Fibroblast of lung (primary cell): ENCODE results near the gene PC. TPM values are rescaled to one million over a fixed set of nuclear protein-coding genes. Genes with fewer than 3 reads are reported as not detected.

Experiments used
- DNase-seq, 2 donors: peaks; one replicate each; pipeline versions ENCODE4 v3.0.0 to v3.0.0-alpha.2; 2010; ENCODE audit warnings: low read depth in 2 of 2
- H2AFZ ChIP-seq: 2 replicates; pipeline ENCODE4 v1.5.1; 2012; ENCODE audit warnings: low read length, control low read depth, inconsistent platforms
- H3K27ac ChIP-seq: 2 replicates; pipeline ENCODE4 v1.5.1; 2011; ENCODE audit warnings: low read length, control low read depth; ENCODE audit not compliant: insufficient read depth
- H3K27me3 ChIP-seq: 2 replicates; pipeline ENCODE4 v1.5.1; 2011; ENCODE audit warnings: mild to moderate bottlenecking, low read length; ENCODE audit not compliant: control insufficient read depth, insufficient read depth
- H3K36me3 ChIP-seq: 2 replicates; pipeline ENCODE4 v1.5.1; 2011; ENCODE audit warnings: low read length; ENCODE audit not compliant: control insufficient read depth, insufficient read depth
- H3K4me1 ChIP-seq: 2 replicates; pipeline ENCODE4 v1.5.1; 2011; ENCODE audit warnings: low read length; ENCODE audit not compliant: control insufficient read depth, insufficient read depth; ENCODE audit errors: extremely low read depth
- H3K4me2 ChIP-seq: 2 replicates; pipeline ENCODE4 v1.5.1; 2011; ENCODE audit warnings: low read length, control low read depth; ENCODE audit not compliant: insufficient read depth; ENCODE audit errors: extremely low read depth
- H3K4me3 ChIP-seq, 4 experiments: fragments of 200-600 bp in 1 of 4; sonication (generic) in 1 of 4; replicated peaks in 1 of 4; 2 replicates each; pipeline ENCODE4 v1.5.1; 2011 to 2016; ENCODE audit warnings: low read length in 4 of 4, low read depth in 3 of 4, mild to moderate bottlenecking in 3 of 4, control low read depth in 2 of 4, inconsistent platforms in 1 of 4, mixed read lengths in 1 of 4; ENCODE audit not compliant: insufficient read depth in 1 of 4; ENCODE audit errors: control extremely low read depth in 1 of 4
- H3K79me2 ChIP-seq: 2 replicates; pipeline ENCODE4 v1.5.1; 2012; ENCODE audit warnings: mild to moderate bottlenecking, low read length, inconsistent platforms; ENCODE audit not compliant: control insufficient read depth, insufficient read depth
- H3K9ac ChIP-seq: 2 replicates; pipeline ENCODE4 v1.5.1; 2011; ENCODE audit warnings: mild to moderate bottlenecking, low read length, control low read depth; ENCODE audit not compliant: insufficient read depth
- H3K9me3 ChIP-seq: 2 replicates; pipeline ENCODE4 v1.5.1; 2012; ENCODE audit warnings: low read depth, low read length; ENCODE audit not compliant: control insufficient read depth, insufficient read depth
- H4K20me1 ChIP-seq: 2 replicates; pipeline ENCODE4 v1.5.1; 2011; ENCODE audit warnings: low read length; ENCODE audit not compliant: control insufficient read depth, insufficient read depth; ENCODE audit errors: extremely low read depth
- CTCF ChIP-seq, 2 donors: IDR thresholded peaks in 1 of 2; conservative IDR thresholded peaks in 1 of 2; 1 replicate in 1 of 2; 2 replicates in 1 of 2; pipeline ENCODE4 v1.5.1; 2011 to 2012; ENCODE audit warnings: low read length in 2 of 2, control low read depth in 1 of 2, inconsistent platforms in 1 of 2, low read depth in 1 of 2, mild to moderate bottlenecking in 1 of 2
- EZH2 ChIP-seq: IDR thresholded peaks from 2 replicates; pipeline ENCODE4 v1.5.1; 2012; ENCODE audit warnings: low read length, control low read depth, mild to moderate bottlenecking; ENCODE audit errors: missing control alignments
- polyA plus RNA-seq, 2 donors: library from polyadenylated mRNA; depleted of rRNA in 1 of 2; stranded (reverse) in 1 of 2; unstranded in 1 of 2; fragments of >200 nt; gene quantifications; 2 replicates each; pipeline ENCODE4 v1.2.1, GENCODE V29; 2011 to 2012; ENCODE audit warnings: missing spikeins in 1 of 2
- total RNA-seq: library from RNA; depleted of rRNA; stranded (reverse); fragments of >200 nt; gene quantifications from 2 replicates; pipeline ENCODE4 v1.2.1, GENCODE V29; 2014

The PC gene
- total and polyA plus RNA-seq, 2 donors (not counting 1 experiment from before 2014, with no cell fraction given) = 5.1 to 22.8 TPM

GRCh38 chr11:66858186-66858938 is 99.8 kb downstream of the PC start:
- Histone ChIP-seq H3K79me2 (peaks cover 6% of the 10 kb centered on the region), H2AFZ (no peak overlapping the region), H3K4me2 (no peak overlapping the region), H4K20me1 (no peaks in the 10 kb centered on the region), H3K27ac (no peak overlapping the region), H3K4me3 (no peak overlapping the region), H3K36me3 (peaks cover 13% of the 10 kb centered on the region), H3K9ac (no peak overlapping the region), H3K9me3 (no peaks in the 10 kb centered on the region), H3K4me1 (peaks cover 3% of the 10 kb centered on the region), H3K27me3 (no peaks in the 10 kb centered on the region)
- TF ChIP-seq EZH2 = no peak
- no peak for DNase-seq

- no peaks in the 10 kb centered on the region for H3K9me3 ChIP-seq
- no peak overlapping the region for H2AFZ ChIP-seq
- TF ChIP-seq CTCF (conservative IDR thresholded peaks at IDR 0.05 in 1 of 2, IDR thresholded peaks at IDR 0.05 in 1 of 2; ENCODE audit: low read depth in 1 of 2, low read length in 2 of 2) (no peak), EZH2 (no peak)
- no peak overlapping the region for H3K9ac ChIP-seq
- H3K4me3 ChIP-seq = peak overlapping the region in 2 of 4 experiments; percentile 57 to 67
- no peak overlapping the region for H3K27ac ChIP-seq
- peaks cover 6% of the 10 kb centered on the region for H3K79me2 ChIP-seq
- no peaks in the 10 kb centered on the region for H4K20me1 ChIP-seq
- DNase-seq = no peak
- H3K4me2 ChIP-seq = no peak overlapping the region
- peaks cover 13% of the 10 kb centered on the region for H3K36me3 ChIP-seq
- peaks cover 3% of the 10 kb centered on the region for H3K4me1 ChIP-seq
- no peaks in the 10 kb centered on the region for H3K27me3 ChIP-seq
Observed at GRCh38 chr11:66857927-66858185, 100.3 kb downstream of the PC start.

- Histone ChIP-seq H3K79me2 (peaks cover 6% of the 10 kb centered on the region), H3K4me3 (peak overlapping the region; percentile 34 to 67 (median 56)), H3K9ac (peak overlapping the region; percentile 58), H4K20me1 (no peaks in the 10 kb centered on the region), H3K27me3 (no peaks in the 10 kb centered on the region), H3K4me1 (peaks cover 3% of the 10 kb centered on the region), H3K27ac (no peak overlapping the region), H3K4me2 (peak overlapping the region; percentile 88), H3K36me3 (peaks cover 13% of the 10 kb centered on the region), H2AFZ (no peak overlapping the region), H3K9me3 (no peaks in the 10 kb centered on the region)
- peak in 1 of 2 donors; percentile 16 for DNase-seq
- no peak for TF ChIP-seq CTCF (conservative IDR thresholded peaks at IDR 0.05 in 1 of 2, IDR thresholded peaks at IDR 0.05 in 1 of 2; ENCODE audit: low read depth in 1 of 2, low read length in 2 of 2)
Observed at GRCh38 chr11:66857234-66857926, 100.8 kb downstream of the PC start.
